ENCODE measurements around the gene SLC16A6. TPM values are rescaled to one million over a fixed set of nuclear protein-coding genes. Genes with fewer than 3 reads are reported as not detected.
"Not testable (repeated sequence)": the region's sequence is repeated elsewhere in the genome, so short reads cannot be mapped to it uniquely, and the experiment has no call there.

The SLC16A6 gene
- total RNA-seq, 6 donors from 2014 or later: 2.4 to 9.9 (median 6.5) TPM

- DNase-seq: peak in 1 of 2 donors; percentile 66
- WGBS, 2 donors: 71 to 83% methylated on average over 8 of the region's 8 CpGs
- H3K27me3 ChIP-seq: no peaks in the 10 kb centered on the region
- H3K9me3 ChIP-seq: no peaks in the 10 kb centered on the region
- TF ChIP-seq POLR2A (IDR thresholded peaks at IDR 0.05): no peak
- TF ChIP-seq POLR2AphosphoS5 (IDR thresholded peaks at IDR 0.05): no peak
- no peak for TF ChIP-seq CTCF (IDR thresholded peaks at IDR 0.05)
- no peak for TF ChIP-seq EP300 (IDR thresholded peaks at IDR 0.05)
- peaks cover 0 to 18% (median 9%) of the 10 kb centered on the region in 4 donors for H3K4me1 ChIP-seq
- peak overlapping the region in 2 of 4 donors; percentile 28 to 81 for H3K27ac ChIP-seq
- peak in 1 of 2 donors; percentile 51 for ATAC-seq (ENCODE audit: low FRiP score in 2 of 2)
- no peaks in the 10 kb centered on the region for H3K36me3 ChIP-seq
- H3K4me3 ChIP-seq: no peak overlapping the region
These were observed 24.1 kb upstream of the SLC16A6 start for GRCh38 chr17:68314916-68315535.

- Histone ChIP-seq H3K4me1 (peaks cover 0 to 11% (median 7%) of the 10 kb centered on the region in 4 donors), H3K9me3 (no peaks in the 10 kb centered on the region), H3K4me3 (no peak overlapping the region), H3K27me3 (no peaks in the 10 kb centered on the region), H3K36me3 (no peaks in the 10 kb centered on the region), H3K27ac (no peak overlapping the region)
- DNase-seq: no peak
- no peak for ATAC-seq (ENCODE audit: low FRiP score in 2 of 2)
- TF ChIP-seq EP300 (IDR thresholded peaks at IDR 0.05) (no peak), POLR2A (IDR thresholded peaks at IDR 0.05) (no peak), POLR2AphosphoS5 (IDR thresholded peaks at IDR 0.05) (no peak), CTCF (IDR thresholded peaks at IDR 0.05) (no peak)
- WGBS, 2 donors: 88 to 93% methylated on average over 8 of the region's 8 CpGs
These were observed 19.2 kb upstream of the SLC16A6 start for GRCh38 chr17:68310152-68310551.

- not testable (repeated sequence) for H3K4me1 ChIP-seq; H3K27ac ChIP-seq; H3K27me3 ChIP-seq; ATAC-seq (ENCODE audit: low FRiP score in 2 of 2); H3K9me3 ChIP-seq; H3K36me3 ChIP-seq; H3K4me3 ChIP-seq
- DNase-seq: peak in 1 of 2 donors; percentile 68
- WGBS, 2 donors: 94 to 96% methylated on average over 24 to 28 of the region's 28 CpGs
These were observed 18.2 kb upstream of the SLC16A6 start for GRCh38 chr17:68309066-68309670.

GRCh38 chr17:68308486-68308885 lies 17.6 kb upstream of the SLC16A6 start:
- not testable (repeated sequence) for H3K27ac ChIP-seq; H3K4me1 ChIP-seq; H3K4me3 ChIP-seq; H3K9me3 ChIP-seq; DNase-seq; H3K36me3 ChIP-seq; ATAC-seq (ENCODE audit: low FRiP score in 2 of 2); H3K27me3 ChIP-seq
- 93 to 94% methylated on average over 7 of the region's 7 CpGs for WGBS, 2 donors

GRCh38 chr17:68307443-68307842 lies 16.5 kb upstream of the SLC16A6 start:
- H3K36me3 ChIP-seq: no peaks in the 10 kb centered on the region
- TF ChIP-seq POLR2A (IDR thresholded peaks at IDR 0.05) (no peak), EP300 (IDR thresholded peaks at IDR 0.05) (no peak), CTCF (IDR thresholded peaks at IDR 0.05) (no peak), POLR2AphosphoS5 (IDR thresholded peaks at IDR 0.05) (no peak)
- H3K9me3 ChIP-seq: no peaks in the 10 kb centered on the region
- no peak for DNase-seq
- no peaks in the 10 kb centered on the region for H3K27me3 ChIP-seq
- no peak for ATAC-seq (ENCODE audit: low FRiP score in 2 of 2)
- peaks cover 0 to 4% (median 0%) of the 10 kb centered on the region in 4 donors for H3K4me1 ChIP-seq
- no peak overlapping the region for H3K27ac ChIP-seq
- no peak overlapping the region for H3K4me3 ChIP-seq
- 95 to 96% methylated on average over 8 of the region's 8 CpGs for WGBS, 2 donors

GRCh38 chr17:68306819-68307218 lies 15.9 kb upstream of the SLC16A6 start:
- Histone ChIP-seq H3K27me3 (no peaks in the 10 kb centered on the region), H3K36me3 (no peaks in the 10 kb centered on the region), H3K27ac (no peak overlapping the region), H3K4me3 (no peak overlapping the region), H3K9me3 (no peaks in the 10 kb centered on the region), H3K4me1 (peaks cover 0 to 4% (median 0%) of the 10 kb centered on the region in 4 donors)
- TF ChIP-seq CTCF (IDR thresholded peaks at IDR 0.05) (no peak), POLR2A (IDR thresholded peaks at IDR 0.05) (no peak), EP300 (IDR thresholded peaks at IDR 0.05) (no peak), POLR2AphosphoS5 (IDR thresholded peaks at IDR 0.05) (no peak)
- DNase-seq: no peak
- 77 to 87% methylated on average over 6 of the region's 6 CpGs for WGBS, 2 donors
- no peak for ATAC-seq (ENCODE audit: low FRiP score in 2 of 2)
